Measurements from ENCODE around the gene CKAP4. TPM values are rescaled to one million over a fixed set of nuclear protein-coding genes. Genes with fewer than 3 reads are reported as not detected.

Gene CKAP4
- total and polyA plus RNA-seq, 2 of the 13 experiments (the other 11 are each of a cell fraction or from before 2014, with no cell fraction given) = 39.2 to 70.2 TPM

GRCh38 chr12:106258935-106259334 lies 11.1 kb upstream of the CKAP4 start:
- no TSS peak for BruUV-seq (replicated peaks)
- POLR2A ChIA-PET = no interaction called here
- WGBS (ENCODE audit: low lambda C conversion rate) = no CpG with 5 or more reads among the region's 1 CpG

More at GRCh38 chr12:106258935-106259334, 11.1 kb upstream of the CKAP4 start:
- FAIRE-seq (no peak), ATAC-seq (no peak), DNase-seq (ENCODE audit: low spot score) (no peak)
- in situ Hi-C loops (cut with HindIII; ENCODE audit: extremely low pct_ligation_motif_present, low pct_unique_long_range_greater_than_20kb) (no loop called here), intact Hi-C loops (cut with micrococcal nuclease; ENCODE audit: unreplicated experiment) (no loop called here)
- Histone ChIP-seq H3K9ac (ENCODE audit: insufficient read depth, low read depth, low read length) (no peak overlapping the region), H4K20me1 (ENCODE audit: insufficient read depth, low read length) (no peaks in the 10 kb centered on the region), H3K36me3 (replicated peaks in 1 of 2; ENCODE audit: control insufficient read depth in 1 of 2, insufficient read depth in 2 of 2, low read length in 2 of 2) (no peaks in the 10 kb centered on the region), H3K27me3 (ENCODE audit: control insufficient read depth in 1 of 2, insufficient read depth in 2 of 2, low read length in 2 of 2) (0 out of 5 replicates have a peak, but pooled peaks cover 0 to 3% of the 10 kb centered on the region in 2 experiments), H3K79me2 (ENCODE audit: insufficient read depth, low read length) (no peaks in the 10 kb centered on the region), H3K27ac (ENCODE audit: extremely low read length, insufficient read depth, low read length) (no peak overlapping the region), H3K4me2 (ENCODE audit: low read depth, low read length) (no peak overlapping the region), H2AFZ (ENCODE audit: low read length) (no peak overlapping the region), H3K4me3 (replicated peaks in 1 of 3; ENCODE audit: insufficient read depth in 1 of 3, low read depth in 2 of 3, low read length in 3 of 3) (no peak overlapping the region), H3K9me3 (ENCODE audit: low read length) (no peaks in the 10 kb centered on the region), H3K4me1 (ENCODE audit: insufficient read depth, low read length) (no peaks in the 10 kb centered on the region)
- TF ChIP-seq HIVEP1 (CRISPR knock-in tag; IDR thresholded peaks at IDR 0.05) = no peak
- TF ChIP-seq ZNF564 (CRISPR knock-in tag; IDR thresholded peaks at IDR 0.05) = no peak
- TF ChIP-seq ZHX2 (IDR thresholded peaks at IDR 0.05; ENCODE audit: low read depth) = no peak
- no peak for TF ChIP-seq ZHX2 (CRISPR knock-in tag; IDR thresholded peaks at IDR 0.05; ENCODE audit: borderline replicate concordance)
- TF ChIP-seq ZNF614 (CRISPR knock-in tag; IDR thresholded peaks at IDR 0.05; ENCODE audit: borderline replicate concordance) = no peak
- TF ChIP-seq KDM5A (IDR thresholded peaks at IDR 0.05; ENCODE audit: borderline replicate concordance, low read length) = no peak
- TF ChIP-seq HNF1A (IDR thresholded peaks at IDR 0.05; ENCODE audit: low read depth) = no peak
- TF ChIP-seq HNF1A (CRISPR knock-in tag; IDR thresholded peaks at IDR 0.05; ENCODE audit: borderline replicate concordance) = no peak
- no peak for TF ChIP-seq ZNF850 (CRISPR knock-in tag; conservative IDR thresholded peaks at IDR 0.05)
- no peak for TF ChIP-seq ZNF740 (CRISPR knock-in tag; IDR thresholded peaks at IDR 0.05)
- TF ChIP-seq ZMAT3 (CRISPR knock-in tag; conservative IDR thresholded peaks at IDR 0.05) = no peak
- no peak for TF ChIP-seq ZNF326 (CRISPR knock-in tag; IDR thresholded peaks at IDR 0.05; ENCODE audit: borderline replicate concordance)
- no peak for TF ChIP-seq ZNF839 (CRISPR knock-in tag; IDR thresholded peaks at IDR 0.05; ENCODE audit: borderline replicate concordance)
- no peak for TF ChIP-seq SMARCE1 (IDR thresholded peaks at IDR 0.05; ENCODE audit: borderline replicate concordance)
- no peak for TF ChIP-seq CREM (IDR thresholded peaks at IDR 0.05)
- TF ChIP-seq CREM (CRISPR knock-in tag; IDR thresholded peaks at IDR 0.05) = no peak
- CTCF ChIA-PET (ENCODE audit: low intra/inter-chr PET ratio, low total read pairs) = no interaction called here

All from HepG2 (cell line).